ENCODE measurements around the gene TRIM17. TPM values are rescaled to one million over a fixed set of nuclear protein-coding genes. Genes with fewer than 3 reads are reported as not detected.

The TRIM17 gene
- total RNA-seq, 2 donors from 2014 or later = 0.38 to 1.9 TPM

GRCh38 chr1:228408041-228408868 lies 8.4 kb downstream of the TRIM17 start:
- intact Hi-C loops (cut with DNase I) = no loop called here
- DNase-seq (ENCODE audit: low spot score) = peak; percentile 79

GRCh38 chr1:228407106-228408040 lies 9.3 kb downstream of the TRIM17 start:
- intact Hi-C loops (cut with DNase I) = no loop called here
- no peak for DNase-seq (ENCODE audit: low spot score)

- intact Hi-C loops (cut with DNase I) = no loop called here
- no peak for DNase-seq (ENCODE audit: low spot score)
Measured at GRCh38 chr1:228405979-228406228, 10.8 kb downstream of the TRIM17 start.

GRCh38 chr1:228405200-228405978 lies 11.3 kb downstream of the TRIM17 start:
- intact Hi-C loops (cut with DNase I) = no loop called here
- no peak for DNase-seq (ENCODE audit: low spot score)

- no peak for DNase-seq (ENCODE audit: low spot score)
- intact Hi-C loops (cut with DNase I) = no loop called here
Measured at GRCh38 chr1:228404107-228404720, 12.4 kb downstream of the TRIM17 start.

GRCh38 chr1:228403231-228403631 lies 13.4 kb downstream of the TRIM17 start:
- DNase-seq (ENCODE audit: low spot score) = no peak
- intact Hi-C loops (cut with DNase I) = no loop called here

- no peak for DNase-seq (ENCODE audit: low spot score)
- intact Hi-C loops (cut with DNase I) = no loop called here
Measured at GRCh38 chr1:228402641-228403025, 14.0 kb downstream of the TRIM17 start.

GRCh38 chr1:228401782-228402640 lies 14.7 kb downstream of the TRIM17 start:
- intact Hi-C loops (cut with DNase I) = no loop called here
- DNase-seq (ENCODE audit: low spot score) = no peak

- intact Hi-C loops (cut with DNase I) = no loop called here
Measured at GRCh38 chr1:228400692-228401454, 15.8 kb downstream of the TRIM17 start.

GRCh38 chr1:228400237-228400651 lies 16.4 kb downstream of the TRIM17 start:
- intact Hi-C loops (cut with DNase I) = no loop called here
- no peak for DNase-seq (ENCODE audit: low spot score)

More at GRCh38 chr1:228400692-228401454, 15.8 kb downstream of the TRIM17 start:
- DNase-seq (ENCODE audit: low spot score) = peak; percentile 62

- intact Hi-C loops (cut with DNase I) = no loop called here
- DNase-seq (ENCODE audit: low spot score) = no peak
Measured at GRCh38 chr1:228399531-228400236, 17.0 kb downstream of the TRIM17 start.

- intact Hi-C loops (cut with DNase I) = no loop called here
- no peak for DNase-seq (ENCODE audit: low spot score)
Measured at GRCh38 chr1:228398741-228399461, 17.8 kb downstream of the TRIM17 start.

- DNase-seq (ENCODE audit: low spot score) = no peak
- intact Hi-C loops (cut with DNase I) = no loop called here
Measured at GRCh38 chr1:228397966-228398365, 18.7 kb downstream of the TRIM17 start.

GRCh38 chr1:228396770-228397662 lies 19.6 kb downstream of the TRIM17 start:
- DNase-seq (ENCODE audit: low spot score) = peak; percentile 72
- intact Hi-C loops (cut with DNase I) = no loop called here

- intact Hi-C loops (cut with DNase I) = no loop called here
- DNase-seq (ENCODE audit: low spot score) = peak; percentile 81
Measured at GRCh38 chr1:228394571-228395394, 21.9 kb downstream of the TRIM17 start.
